Medulla oblongata (tissue), 1 donor: ENCODE data around the gene XYLT2.
"Not testable (repeated sequence)": the region's sequence is repeated elsewhere in the genome, so short reads cannot be mapped to it uniquely, and the experiment has no call there.

ENCODE experiments used
- DNase-seq: peaks from one replicate; pipeline ENCODE4 v3.0.0-alpha.2; 2015; ENCODE audit errors: extremely low spot score

The XYLT2 gene

GRCh38 chr17:50389534-50389933 lies 43.6 kb downstream of the XYLT2 start:
- DNase-seq = no peak

GRCh38 chr17:50392621-50393020 lies 46.7 kb downstream of the XYLT2 start:
- DNase-seq = no peak

GRCh38 chr17:50393700-50394099 lies 47.8 kb downstream of the XYLT2 start:
- no peak for DNase-seq

GRCh38 chr17:50394711-50395110 lies 48.8 kb downstream of the XYLT2 start:
- DNase-seq = no peak

GRCh38 chr17:50396261-50397110 lies 50.6 kb downstream of the XYLT2 start:
- DNase-seq = peak; percentile 21

GRCh38 chr17:50397111-50397918 lies 51.4 kb downstream of the XYLT2 start, which contains the start of gene LRRC59:
LRRC59 (minus strand) TSS chr17:50397523; CDS start chr17:50397317, 206 bp downstream.
- DNase-seq = peak; percentile 84

- no peak for DNase-seq
Measured at GRCh38 chr17:50397919-50398285, 52.0 kb downstream of the XYLT2 start.

- DNase-seq = not testable (repeated sequence)
Measured at GRCh38 chr17:50398672-50399071, 52.7 kb downstream of the XYLT2 start.

GRCh38 chr17:50399591-50399990 lies 53.7 kb downstream of the XYLT2 start:
- DNase-seq = not testable (repeated sequence)

GRCh38 chr17:50405351-50405750 lies 59.4 kb downstream of the XYLT2 start:
- DNase-seq = not testable (repeated sequence)

GRCh38 chr17:50406578-50406977 lies 60.7 kb downstream of the XYLT2 start:
- no peak for DNase-seq

GRCh38 chr17:50407921-50408320 lies 62.0 kb downstream of the XYLT2 start:
- no peak for DNase-seq
